HepG2 (cell line): Measurements from ENCODE around the gene ITPRIPL1. TPM values are rescaled to one million over a fixed set of nuclear protein-coding genes. Genes with fewer than 3 reads are reported as not detected.

Experiments used
- ARID4A ChIP-seq: sonication (generic); formaldehyde crosslinking; IDR thresholded peaks from 2 replicates; pipeline ENCODE4 v1.5.0; 2020; ENCODE audit warnings: mild to moderate bottlenecking, missing genetic modification reagents, borderline replicate concordance
- ARNT2 ChIP-seq: sonication (generic); formaldehyde crosslinking; IDR thresholded peaks from 2 replicates; pipeline ENCODE4 v1.8.0; 2022; ENCODE audit warnings: mild to moderate bottlenecking, low read depth, missing genetic modification reagents, moderate library complexity
- CHD2 ChIP-seq: IDR thresholded peaks from 2 replicates; pipeline ENCODE4 v1.6.1; 2011; ENCODE audit warnings: low read depth, low read length, improper control_type of control experiment
- DMTF1 ChIP-seq: sonication (generic); formaldehyde crosslinking; IDR thresholded peaks from 2 replicates; pipeline ENCODE4 v1.4.0; 2020; ENCODE audit warnings: mild to moderate bottlenecking, missing genetic modification reagents
- PCBP2 ChIP-seq: fragments of 200-400 bp; formaldehyde crosslinking; optimal IDR thresholded peaks from 2 replicates; pipeline ENCODE3; 2018; ENCODE audit warnings: low read length, low read depth; ENCODE audit not compliant: poor library complexity, severe bottlenecking
- PITX1 ChIP-seq: sonication (generic); formaldehyde crosslinking; IDR thresholded peaks from 2 replicates; pipeline ENCODE4 v1.5.1; 2020; ENCODE audit warnings: mild to moderate bottlenecking, missing genetic modification reagents
- TCF7L2 ChIP-seq: IDR thresholded peaks from 2 replicates; pipeline ENCODE4 v1.6.1; 2011; ENCODE audit warnings: mild to moderate bottlenecking, low read depth, low read length, moderate library complexity
- TEF ChIP-seq: sonication (generic); formaldehyde crosslinking; IDR thresholded peaks from 2 replicates; pipeline ENCODE4 v1.5.0; 2020; ENCODE audit warnings: missing genetic modification reagents
- THRA ChIP-seq: sonication (generic); formaldehyde crosslinking; IDR thresholded peaks from 2 replicates; pipeline ENCODE4 v1.4.0; 2020; ENCODE audit warnings: missing genetic modification reagents, borderline replicate concordance
- TOE1 ChIP-seq: sonication (generic); formaldehyde crosslinking; IDR thresholded peaks from 2 replicates; pipeline ENCODE4 v1.4.0; 2020; ENCODE audit warnings: mild to moderate bottlenecking, missing genetic modification reagents
- WIZ ChIP-seq: sonication (generic); formaldehyde crosslinking; IDR thresholded peaks from 2 replicates; pipeline ENCODE4 v1.5.1; 2020; ENCODE audit warnings: mild to moderate bottlenecking, missing genetic modification reagents
- ZFP62 ChIP-seq: sonication (generic); formaldehyde crosslinking; IDR thresholded peaks from 2 replicates; pipeline ENCODE4 v1.4.0; 2020; ENCODE audit warnings: missing genetic modification reagents
- ZMYM3 ChIP-seq: sonication (generic); formaldehyde crosslinking; IDR thresholded peaks from 2 replicates; pipeline ENCODE4 v1.5.1; 2020; ENCODE audit warnings: mild to moderate bottlenecking, missing genetic modification reagents
- ZNF101 ChIP-seq: sonication (generic); formaldehyde crosslinking; IDR thresholded peaks from 2 replicates; pipeline ENCODE4 v1.4.0; 2020; ENCODE audit warnings: mild to moderate bottlenecking, low read depth, missing genetic modification reagents, borderline replicate concordance
- ZNF17 ChIP-seq: sonication (generic); formaldehyde crosslinking; IDR thresholded peaks from 2 replicates; pipeline ENCODE4 v1.5.0; 2020; ENCODE audit warnings: mild to moderate bottlenecking, missing genetic modification reagents
- ZNF367 ChIP-seq: sonication (generic); formaldehyde crosslinking; IDR thresholded peaks from 2 replicates; pipeline ENCODE4 v1.4.0; 2020; ENCODE audit warnings: missing genetic modification reagents, borderline replicate concordance
- ZNF543 ChIP-seq: sonication (generic); formaldehyde crosslinking; IDR thresholded peaks from 2 replicates; pipeline ENCODE4 v1.4.0; 2020; ENCODE audit warnings: mild to moderate bottlenecking, missing genetic modification reagents
- polyA plus RNA-seq, 8 experiments: library from polyadenylated mRNA; depleted of rRNA in 3 of 8; stranded (reverse) in 7 of 8; unstranded in 1 of 8; fragments of >200 nt; fragmentation: Illumina TruSeq in 4 of 8; extraction: Trizol in 4 of 8; gene quantifications; 2 replicates each; pipeline versions ENCODE4 v1.2.1 to v1.2.3, GENCODE V29; 2011 to 2016; ENCODE audit warnings: low read depth in 4 of 8, missing spikeins in 1 of 8, mixed read lengths in 1 of 8; ENCODE audit not compliant: insufficient read depth in 1 of 8
- total RNA-seq, 5 experiments: library from RNA; depleted of rRNA; stranded (reverse); fragments of >200 nt; fragmentation: Illumina TruSeq; extraction: Trizol; gene quantifications; 2 replicates each; pipeline ENCODE4 v1.2.3, GENCODE V29; 2016; ENCODE audit warnings: low read depth in 1 of 5
- TF ChIP-seq, protein P1 (sequence below): sonication (generic); formaldehyde crosslinking; IDR thresholded peaks from 2 replicates; pipeline ENCODE4 v1.5.0; 2020; ENCODE audit warnings: missing genetic modification reagents

Gene ITPRIPL1
- total and polyA plus RNA-seq, 2 of the 13 experiments (the other 11 are each of a cell fraction or from before 2014, with no cell fraction given) = 4.3 to 11.7 TPM

DNA sequence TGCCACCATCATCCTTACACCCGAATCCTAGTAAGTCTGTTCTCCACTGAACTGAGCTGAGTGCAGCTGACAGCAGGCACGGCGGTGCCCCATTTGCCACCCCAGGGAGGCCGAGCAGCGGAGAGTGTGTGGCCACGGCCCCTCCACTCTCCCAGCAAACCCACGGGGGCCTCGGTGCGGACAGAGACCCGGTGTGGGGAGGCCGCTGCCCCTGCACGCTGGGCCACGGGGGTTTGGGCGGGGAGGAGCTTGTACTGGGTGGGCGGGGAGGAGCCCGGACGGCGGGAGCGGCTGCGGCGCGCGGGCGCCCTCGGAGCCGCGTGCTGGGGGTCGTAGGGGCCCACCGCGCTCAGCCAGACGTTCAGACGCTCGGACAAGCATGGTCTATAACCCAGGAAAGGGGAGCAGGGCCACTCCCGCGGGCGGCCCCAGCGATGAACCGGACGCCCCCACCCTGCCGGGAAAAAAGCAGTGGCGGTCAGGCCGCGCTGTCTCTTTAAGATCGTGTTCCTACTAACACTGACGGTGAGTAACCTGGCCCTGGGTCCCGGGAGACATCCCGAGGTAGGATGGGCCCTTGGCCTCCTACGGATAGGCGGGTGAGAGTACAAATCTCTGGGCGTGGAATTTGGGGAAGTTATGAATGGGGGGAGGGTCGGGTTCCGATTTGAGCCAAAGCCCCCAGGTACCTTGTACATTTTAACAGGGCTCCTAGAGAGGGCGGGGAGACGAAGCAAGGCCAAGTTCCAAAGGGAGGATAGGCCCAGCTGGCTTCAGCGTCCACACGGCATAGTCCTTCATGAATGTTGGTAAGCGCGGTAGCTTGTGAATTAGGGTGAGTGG, at the start of gene ITPRIPL1 (continued):
- TF ChIP-seq WIZ (no peak), ZFP62 (CRISPR knock-in tag) (no peak), ZMYM3 (no peak; the same call in 1 of the 2 replicates), ZNF101 (no peak), ZNF367 (no peak), ZNF543 (CRISPR knock-in tag) (no peak), TOE1 (CRISPR knock-in tag) (no peak), THRA (no peak), DMTF1 (CRISPR knock-in tag) (no peak), TEF (CRISPR knock-in tag) (no peak), PCBP2 (no peak), ZNF17 (CRISPR knock-in tag) (no peak; the same call in 1 of the 2 replicates), PITX1 (CRISPR knock-in tag) (no peak), ARID4A (CRISPR knock-in tag) (peak; percentile 75), TCF7L2 (no peak), CHD2 (no peak), ARNT2 (CRISPR knock-in tag) (no peak)
- TF ChIP-seq, protein P1, sequence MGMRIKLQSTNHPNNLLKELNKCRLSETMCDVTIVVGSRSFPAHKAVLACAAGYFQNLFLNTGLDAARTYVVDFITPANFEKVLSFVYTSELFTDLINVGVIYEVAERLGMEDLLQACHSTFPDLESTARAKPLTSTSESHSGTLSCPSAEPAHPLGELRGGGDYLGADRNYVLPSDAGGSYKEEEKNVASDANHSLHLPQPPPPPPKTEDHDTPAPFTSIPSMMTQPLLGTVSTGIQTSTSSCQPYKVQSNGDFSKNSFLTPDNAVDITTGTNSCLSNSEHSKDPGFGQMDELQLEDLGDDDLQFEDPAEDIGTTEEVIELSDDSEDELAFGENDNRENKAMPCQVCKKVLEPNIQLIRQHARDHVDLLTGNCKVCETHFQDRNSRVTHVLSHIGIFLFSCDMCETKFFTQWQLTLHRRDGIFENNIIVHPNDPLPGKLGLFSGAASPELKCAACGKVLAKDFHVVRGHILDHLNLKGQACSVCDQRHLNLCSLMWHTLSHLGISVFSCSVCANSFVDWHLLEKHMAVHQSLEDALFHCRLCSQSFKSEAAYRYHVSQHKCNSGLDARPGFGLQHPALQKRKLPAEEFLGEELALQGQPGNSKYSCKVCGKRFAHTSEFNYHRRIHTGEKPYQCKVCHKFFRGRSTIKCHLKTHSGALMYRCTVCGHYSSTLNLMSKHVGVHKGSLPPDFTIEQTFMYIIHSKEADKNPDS = no peak
